Naive thymus-derived CD8-positive, alpha-beta T cell (primary cell): ENCODE measurements around the gene AK6. TPM values are rescaled to one million over a fixed set of nuclear protein-coding genes. Genes with fewer than 3 reads are reported as not detected.

Experiments
- polyA plus RNA-seq, 3 donors: library from polyadenylated mRNA; unstranded; fragments of 300-500 nt; fragmentation: Illumina TruSeq; gene quantifications; one replicate each; pipeline ENCODE4 v1.2.3, GENCODE V29; 2021
- total RNA-seq, 8 experiments: library from RNA in 2 of 8; stranded (reverse) in 2 of 8; gene quantifications; one replicate each; pipeline ENCODE4 v1.2.3 and lab custom pipeline; 2021 to 2026

AK6 gene
- total and polyA plus RNA-seq, 5 experiments from 2014 or later: 25.8 to 77.0 (median 64.6) TPM

Other genes starting within 250 kb of the AK6 start
- gene CCNB1, start 202.4 kb downstream of the AK6 start, total RNA-seq: 1 to 10 TPM; 3.0 to 4.6 TPM
- 1 to 10 TPM; 1.7 to 3.0 (median 2.2) TPM for gene CCNB1, start 202.4 kb downstream of the AK6 start, polyA plus RNA-seq
- 1 to 10 TPM; 8.3 to 9.7 TPM for gene CENPH, start 179.9 kb downstream of the AK6 start, total RNA-seq
- 10 to 100 TPM in 2 of 3 donors, 1 to 10 TPM in 1; 8.2 to 10.7 (median 10.1) TPM for gene CENPH, start 179.9 kb downstream of the AK6 start, polyA plus RNA-seq
- gene CDK7, start 134.6 kb downstream of the AK6 start, total RNA-seq: 10 to 100 TPM; 20.6 to 25.4 TPM
- 10 to 100 TPM; 18.2 to 20.8 (median 19.4) TPM for gene CDK7, start 134.6 kb downstream of the AK6 start, polyA plus RNA-seq
- gene CCDC125, start 36.7 kb downstream of the AK6 start, total RNA-seq: 1 to 10 TPM; 9.3 to 9.4 TPM
- 1 to 10 TPM; 1.7 to 6.7 (median 2.6) TPM for gene CCDC125, start 36.7 kb downstream of the AK6 start, polyA plus RNA-seq
- gene TAF9, start within 50 bp of the AK6 start, total RNA-seq: 10 to 100 TPM; 61.8 to 66.4 TPM
- gene TAF9, start within 50 bp of the AK6 start, polyA plus RNA-seq: 100 to 1,000 TPM; 111 to 113 (median 113) TPM
- gene RAD17, start 298 bp upstream of the AK6 start, total RNA-seq: 10 to 100 TPM; 36.6 to 38.5 TPM
- gene RAD17, start 298 bp upstream of the AK6 start, polyA plus RNA-seq: 10 to 100 TPM; 15.6 to 25.5 (median 18.4) TPM
- gene MARVELD2, start 45.6 kb upstream of the AK6 start, total RNA-seq: 1 to 10 TPM; 1.7 to 2.3 TPM
- gene MARVELD2, start 45.6 kb upstream of the AK6 start, polyA plus RNA-seq: 1 to 10 TPM in 1 of 3 donors, under 1 TPM in 2; 0.46 to 1.4 (median 0.98) TPM
- gene OCLN, start 123.3 kb upstream of the AK6 start, total RNA-seq: 1 to 10 TPM; 4.6 to 4.7 TPM
- gene OCLN, start 123.3 kb upstream of the AK6 start, polyA plus RNA-seq: under 1 TPM; 0.08 to 0.14 (median 0.13) TPM
- gene GTF2H2C, start 190.7 kb upstream of the AK6 start, total RNA-seq: 10 to 100 TPM; 52.8 to 62.1 TPM
- gene GTF2H2C, start 190.7 kb upstream of the AK6 start, polyA plus RNA-seq: 10 to 100 TPM; 16.4 to 21.4 (median 20.8) TPM